ENCODE results near the gene NELFB.

NELFB gene

DNA sequence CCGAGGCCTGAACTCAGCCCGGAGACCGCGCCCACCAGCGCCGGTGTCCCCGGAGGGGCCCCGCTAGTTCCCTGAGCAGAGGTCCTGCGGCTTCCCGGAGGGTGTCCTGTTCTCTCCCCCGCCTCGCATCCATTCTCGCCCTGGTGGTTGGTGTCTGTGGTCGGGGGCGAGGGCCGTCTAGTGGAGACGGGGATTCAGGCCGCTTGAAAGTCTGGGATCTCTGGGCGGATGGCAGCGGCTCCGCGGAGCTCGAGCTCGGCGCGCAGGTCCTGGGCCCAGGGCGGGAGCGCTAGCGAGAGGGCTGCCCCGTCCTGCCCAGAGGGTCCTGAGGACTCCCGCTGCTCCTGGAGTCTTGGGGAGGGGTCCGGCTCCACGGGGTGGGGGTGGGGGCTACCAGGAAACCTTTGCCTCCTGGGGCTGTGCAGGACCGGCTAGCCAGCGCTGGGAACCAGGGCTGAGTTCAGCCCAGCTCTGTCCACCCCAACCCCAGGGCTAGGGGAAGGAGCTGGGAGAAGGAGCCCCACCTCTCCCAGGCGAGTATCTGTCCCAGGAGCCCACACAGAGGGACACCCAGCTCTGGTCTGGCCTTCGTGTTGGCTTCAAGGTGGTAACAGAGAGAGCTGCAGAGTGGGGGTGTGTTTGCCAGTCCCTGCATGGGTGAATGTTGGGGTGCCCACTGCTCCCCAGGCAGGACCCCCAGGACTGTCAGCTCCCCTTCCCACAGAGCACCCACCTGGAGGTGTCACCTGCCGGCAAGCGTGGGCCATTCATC lies 26.4 kb downstream of the NELFB start:
- no peak for DNase-seq (ENCODE audit: low spot score)

DNA sequence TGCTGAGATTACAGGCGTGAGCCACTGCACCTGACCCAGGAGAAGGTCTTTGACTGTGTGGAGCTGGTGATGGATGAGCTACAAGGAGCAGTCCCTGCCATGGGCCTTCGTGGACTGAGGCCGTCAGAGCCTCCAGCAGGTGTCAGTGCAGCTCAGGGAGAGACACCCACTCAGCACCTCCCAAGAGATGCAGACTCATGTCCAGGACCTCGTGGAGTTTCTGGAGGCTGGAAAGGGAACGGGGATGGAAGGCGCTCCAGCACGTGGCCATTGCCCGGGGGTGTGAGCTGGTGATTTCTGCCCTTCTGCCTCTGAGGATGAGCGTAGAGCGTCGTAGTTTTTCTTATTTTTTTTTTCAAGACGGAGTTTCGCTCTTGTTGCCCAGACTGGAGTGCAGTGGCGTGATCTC lies 31.9 kb downstream of the NELFB start:
- peak; percentile 60 for DNase-seq (ENCODE audit: low spot score)

DNA sequence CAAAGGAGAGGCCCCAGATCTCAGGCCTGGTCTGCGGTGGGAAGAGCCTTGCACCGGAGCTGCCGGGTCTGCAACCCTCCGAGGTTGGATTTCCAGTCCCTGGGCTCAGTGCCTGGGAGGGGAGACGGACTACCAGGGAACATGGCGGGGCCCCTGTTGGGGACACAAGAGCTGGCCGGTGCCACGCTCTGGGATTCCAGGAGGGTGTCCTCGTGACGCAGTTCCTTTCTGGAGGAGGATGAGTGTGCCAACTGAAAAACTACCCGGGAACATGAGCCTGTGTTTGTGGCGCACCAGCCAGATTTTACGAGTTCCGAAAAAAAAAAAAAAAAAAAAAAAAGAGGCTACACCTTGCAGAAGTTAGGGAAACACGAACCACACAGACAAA lies 38.0 kb downstream of the NELFB start:
- DNase-seq (ENCODE audit: low spot score) = no peak

DNA sequence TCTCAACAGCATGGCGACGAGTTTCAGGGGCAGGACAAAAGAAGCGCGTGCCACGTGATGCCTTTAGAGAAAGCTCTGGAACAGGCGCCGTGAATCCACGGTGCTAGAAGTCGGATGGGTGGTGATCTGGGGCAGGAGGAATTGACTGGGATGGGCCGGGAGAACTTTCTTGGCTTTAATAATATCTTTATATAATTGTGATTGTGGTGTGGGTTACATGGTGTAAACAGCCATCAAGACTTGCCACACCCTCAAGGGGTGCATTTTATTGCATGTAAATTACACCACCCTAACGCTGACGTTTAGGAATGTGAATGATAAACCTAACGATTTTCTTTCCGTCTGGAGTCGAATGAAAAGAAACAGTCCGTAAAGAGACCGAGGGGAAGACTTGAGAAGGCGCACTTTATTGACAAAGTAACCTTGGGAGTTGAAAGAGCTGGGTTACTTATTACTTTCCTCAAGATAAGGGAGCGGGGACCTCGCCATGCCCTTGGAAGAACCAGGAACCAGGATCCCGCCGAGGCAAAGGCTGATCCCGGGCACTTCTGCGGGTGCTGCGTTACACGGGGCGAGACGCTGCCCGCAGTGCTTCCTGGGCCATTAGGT lies 38.5 kb downstream of the NELFB start:
- no peak for DNase-seq (ENCODE audit: low spot score)

DNA sequence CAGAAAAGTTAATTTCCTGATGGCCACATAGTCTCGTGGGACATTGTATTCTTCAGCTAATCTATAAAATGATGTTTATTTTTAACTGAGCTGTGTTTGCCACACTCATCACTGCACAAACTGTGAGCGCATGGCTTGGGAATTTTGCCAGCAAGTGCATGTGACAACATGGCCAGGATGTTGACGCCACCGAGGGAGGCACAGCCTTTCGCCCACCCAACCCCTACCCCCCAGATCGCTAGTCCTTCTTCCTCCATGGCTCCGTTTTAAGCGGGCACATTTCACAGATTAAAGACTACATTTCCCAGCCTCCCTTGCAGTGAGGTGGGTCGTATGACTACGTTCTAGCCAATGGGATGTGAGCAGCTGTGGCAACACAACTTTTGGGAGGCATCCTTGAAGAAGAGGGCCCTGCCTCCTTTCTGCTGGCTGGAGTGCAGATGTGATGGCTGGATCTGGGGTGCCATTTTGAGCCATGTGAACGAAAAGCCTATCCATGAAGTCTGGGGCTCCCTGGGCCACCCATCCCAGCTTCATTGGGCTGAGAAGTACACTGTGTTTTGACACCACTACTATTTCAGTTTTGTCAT lies 39.1 kb downstream of the NELFB start:
- peak; percentile 48 for DNase-seq (ENCODE audit: low spot score)

DNA sequence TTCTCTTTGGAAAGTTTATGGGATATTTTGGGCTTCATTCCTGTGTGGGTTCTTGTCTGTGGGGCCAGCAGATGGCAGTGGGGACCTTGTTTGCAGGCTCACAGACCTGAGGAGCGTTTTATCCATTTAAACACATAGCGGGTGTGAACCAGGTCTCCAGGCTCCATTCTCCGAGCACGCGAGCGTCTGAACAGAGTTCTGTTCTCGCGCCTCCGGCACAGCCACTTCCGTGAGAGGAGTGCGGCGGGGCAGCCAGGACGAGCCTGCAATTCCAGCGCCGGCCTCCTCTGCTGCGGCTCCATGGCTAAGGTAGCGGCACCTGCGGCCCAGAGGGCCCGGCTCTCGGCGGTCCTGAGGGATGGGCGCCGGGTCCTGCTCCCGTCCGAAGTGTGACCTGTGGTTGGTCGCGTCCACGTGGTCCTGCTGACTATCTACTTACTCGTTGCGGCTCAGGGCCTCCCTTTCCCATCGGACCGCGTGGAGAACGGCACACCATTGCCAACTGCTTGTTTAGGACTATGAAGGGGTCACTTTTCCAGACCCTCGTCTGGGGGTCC lies 39.6 kb downstream of the NELFB start:
- peak; percentile 62 for DNase-seq (ENCODE audit: low spot score)

DNA sequence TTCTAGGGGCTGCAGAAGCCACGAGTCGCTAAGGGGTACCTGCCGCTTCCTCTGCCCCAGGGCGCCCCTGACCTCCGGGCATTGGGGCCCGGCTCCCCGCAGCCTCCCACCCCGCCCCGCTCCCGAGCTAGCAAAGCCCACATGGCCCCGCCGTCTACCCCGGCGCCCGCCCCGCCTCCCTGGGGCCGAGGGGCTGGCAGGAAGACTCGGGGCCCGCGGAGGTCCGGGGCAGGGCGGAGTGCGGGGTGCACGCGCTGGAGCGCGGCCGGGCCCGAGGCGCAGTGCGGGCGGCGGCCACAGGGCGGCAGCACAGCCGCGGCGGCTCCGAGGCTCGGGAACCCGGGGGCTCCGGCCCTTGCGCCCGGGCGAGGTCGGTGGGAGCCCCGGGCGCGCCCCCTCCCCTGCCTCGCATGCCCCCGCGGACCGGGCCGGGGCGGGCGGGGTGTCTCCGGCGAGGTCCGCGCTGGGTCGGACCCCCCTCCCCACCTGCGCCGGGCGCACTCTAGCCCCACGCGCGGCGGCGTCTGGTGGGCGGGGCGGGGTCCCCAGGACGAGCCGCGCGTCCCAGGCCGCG lies 40.2 kb downstream of the NELFB start:
- peak; percentile 90 for DNase-seq (ENCODE audit: low spot score)

DNA sequence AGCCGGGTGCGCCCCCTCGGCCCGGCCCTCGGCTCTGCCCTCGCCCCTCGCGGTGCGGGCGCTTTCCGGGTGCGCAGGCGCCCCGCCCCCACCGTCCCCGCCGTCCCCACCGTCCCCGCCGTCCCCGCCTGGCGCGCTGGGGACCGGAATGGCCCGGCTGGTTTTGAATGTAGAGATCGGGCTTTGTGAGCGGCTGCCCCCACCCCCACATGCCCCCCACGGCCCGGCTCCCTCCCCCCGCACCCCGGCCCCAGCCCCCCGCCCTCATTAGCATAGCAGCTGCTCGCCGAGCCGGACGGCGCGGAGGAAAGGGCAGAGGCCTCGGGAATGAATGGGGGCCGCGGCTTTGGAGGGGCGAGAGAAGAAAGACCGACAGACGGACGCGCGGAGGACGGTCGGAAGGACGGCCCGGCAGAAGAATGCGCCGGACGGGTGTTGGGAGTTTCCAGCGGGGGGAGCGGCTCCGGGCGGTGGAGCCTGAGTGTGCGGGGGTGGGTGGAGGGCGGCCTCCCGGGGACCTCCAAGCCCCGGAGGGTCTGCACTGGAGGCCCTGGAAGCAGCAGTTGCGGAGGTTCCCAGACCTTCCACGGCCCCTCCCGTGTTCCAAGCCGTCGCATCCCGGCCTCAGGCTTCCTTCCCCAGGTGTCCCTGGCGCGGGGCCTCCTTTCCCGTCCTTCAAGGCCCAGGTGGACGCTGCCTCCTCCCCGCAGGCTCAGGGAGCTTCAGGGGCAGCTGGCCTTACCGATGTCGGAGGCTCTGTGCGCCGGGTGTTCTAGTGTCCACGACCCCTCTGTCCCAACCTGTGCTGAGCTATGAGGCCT lies 40.9 kb downstream of the NELFB start:
- no peak for DNase-seq (ENCODE audit: low spot score)

DNA sequence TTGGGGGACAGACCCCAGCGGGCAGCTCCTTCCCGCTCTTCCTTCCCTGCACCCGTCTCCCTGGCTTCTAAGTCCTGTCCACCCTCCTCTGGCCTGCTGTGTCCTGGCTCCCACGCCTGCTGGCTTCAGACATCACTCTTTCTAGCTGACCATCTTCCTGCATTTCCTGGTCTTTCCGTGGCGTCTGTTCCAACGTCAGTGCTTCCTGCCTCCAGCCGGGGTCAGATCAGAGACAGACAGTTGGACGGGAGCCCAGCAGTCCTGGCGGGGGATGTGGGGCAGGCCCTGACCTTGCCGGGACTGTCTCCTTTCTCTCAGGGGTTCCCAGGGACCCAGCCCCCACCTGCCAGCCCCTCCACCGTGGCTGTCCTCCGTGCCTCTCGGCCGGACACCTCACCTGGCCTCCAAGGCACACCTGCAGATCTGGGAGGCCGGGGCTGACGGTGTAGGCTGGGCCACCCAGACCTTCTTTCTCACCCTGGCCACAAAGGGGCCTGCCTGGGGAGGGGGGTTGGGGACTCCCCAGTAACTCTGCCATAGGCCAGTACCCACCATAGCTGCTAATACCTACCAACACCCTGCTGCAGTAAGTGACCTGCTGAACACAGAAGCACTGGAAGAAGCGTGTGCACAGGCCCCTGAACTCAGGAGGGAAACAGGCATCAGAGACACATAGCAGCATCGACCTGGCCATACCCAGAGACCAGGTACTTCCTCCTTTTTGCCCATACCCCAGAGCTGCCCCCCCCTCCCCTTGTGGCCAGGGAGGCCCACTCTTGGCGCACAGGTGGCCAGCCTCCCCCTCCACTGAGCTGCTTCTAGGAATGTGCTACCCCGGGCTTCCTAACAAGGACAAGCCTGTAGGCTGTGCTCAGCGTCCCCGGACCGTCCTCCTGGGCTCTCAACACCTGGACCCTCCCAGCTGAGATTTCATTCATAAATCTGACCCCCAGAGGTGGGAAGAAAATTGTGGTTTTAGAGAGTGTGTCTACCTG lies 41.8 kb downstream of the NELFB start:
- DNase-seq (ENCODE audit: low spot score) = no peak

DNA sequence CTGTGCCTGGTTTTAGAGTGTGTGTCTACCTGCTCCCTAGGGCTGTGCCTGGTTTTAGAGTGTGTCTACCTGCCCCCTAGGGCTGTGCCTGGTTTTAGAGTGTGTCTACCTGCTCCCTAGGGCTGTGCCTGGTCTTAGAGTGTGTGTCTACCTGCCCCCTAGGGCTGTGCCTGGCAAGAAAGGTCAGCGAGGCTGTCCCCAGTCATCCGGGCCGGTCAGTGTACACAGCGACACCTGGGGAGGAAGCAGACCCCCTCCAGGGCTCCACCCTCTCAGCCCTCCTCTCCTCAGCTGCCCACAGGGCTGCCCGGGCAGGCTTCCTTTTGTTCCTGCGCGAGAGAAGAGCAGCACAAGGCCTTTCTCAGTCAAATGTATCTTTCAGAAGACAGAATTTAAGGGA lies 42.8 kb downstream of the NELFB start:
- DNase-seq (ENCODE audit: low spot score) = no peak

DNA sequence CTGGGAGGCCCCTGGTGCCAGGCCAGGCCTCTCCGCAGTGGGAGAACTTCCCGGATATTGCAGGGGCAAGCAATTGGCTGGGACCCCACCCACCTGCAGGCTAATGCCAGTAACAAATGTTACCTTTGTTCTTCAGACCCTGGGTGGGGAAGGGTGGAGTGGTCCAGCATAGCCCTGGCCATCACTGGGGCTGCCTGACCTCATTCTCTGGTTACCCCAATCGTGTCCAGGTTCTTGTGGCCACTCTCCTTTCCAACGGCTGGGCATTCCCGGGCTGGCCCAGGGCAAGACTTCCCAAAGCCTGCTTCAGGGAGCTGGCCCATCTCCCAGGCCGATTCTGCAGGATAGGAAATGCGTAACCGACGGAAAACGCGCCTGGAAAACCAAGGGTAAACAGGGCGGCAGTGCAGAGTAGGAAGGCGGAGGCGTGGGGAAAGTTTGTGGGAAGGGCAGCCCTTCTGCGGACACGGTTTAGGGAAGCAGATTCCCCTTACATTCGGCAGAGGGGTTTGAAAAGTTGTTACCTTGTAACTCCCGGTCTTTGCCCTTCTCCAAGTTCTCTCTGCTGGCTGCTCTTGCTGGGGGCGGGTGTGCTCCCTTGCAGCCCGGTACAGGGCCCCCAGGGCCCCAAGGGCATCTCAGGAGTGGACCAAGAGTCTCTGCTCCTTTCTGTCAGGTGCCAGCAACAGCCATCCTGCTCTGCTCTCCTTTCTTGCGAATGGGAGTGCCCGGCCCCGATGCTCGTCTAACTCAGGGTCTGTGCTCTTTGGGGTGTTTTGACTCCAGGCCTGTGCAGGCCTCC lies 43.5 kb downstream of the NELFB start:
- no peak for DNase-seq (ENCODE audit: low spot score)

DNA sequence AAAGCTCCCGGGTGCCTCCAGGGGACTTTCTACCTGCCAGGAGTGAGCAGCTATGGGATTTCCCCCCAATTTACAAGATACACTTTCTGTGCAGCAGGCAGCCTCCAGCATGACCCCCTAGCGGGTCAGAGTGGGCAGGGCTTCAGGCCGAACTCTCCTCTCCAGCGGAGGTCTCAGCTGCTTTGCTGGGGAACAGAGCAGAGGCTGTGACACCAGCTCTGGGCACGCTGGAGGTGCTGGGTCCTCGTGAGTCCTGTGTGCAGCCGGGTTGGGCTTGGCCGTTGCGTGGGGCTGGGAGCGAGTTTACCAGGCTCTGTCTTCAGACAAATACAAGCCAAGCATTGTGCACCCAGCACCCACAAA lies 44.1 kb downstream of the NELFB start:
- no peak for DNase-seq (ENCODE audit: low spot score)

DNA sequence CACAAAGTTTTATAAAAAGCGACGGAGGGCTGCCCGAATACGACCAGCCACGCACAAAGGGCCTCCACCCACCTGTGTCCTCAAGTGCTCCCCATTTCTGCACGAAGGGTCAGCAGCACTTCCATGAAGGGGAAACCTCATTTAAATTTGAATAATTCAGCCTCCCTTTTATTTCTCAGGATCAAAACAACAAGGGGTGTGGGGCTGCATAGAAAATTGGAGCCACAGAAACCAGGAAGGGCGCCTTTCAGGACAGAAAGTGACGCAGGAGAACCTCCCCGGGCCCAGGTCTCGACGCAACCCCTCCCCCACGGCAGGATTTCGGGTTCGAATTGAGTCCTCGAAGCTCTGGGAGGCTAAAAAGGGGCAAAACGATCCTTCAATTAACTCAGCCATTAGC lies 44.8 kb downstream of the NELFB start:
- DNase-seq (ENCODE audit: low spot score) = no peak

DNA sequence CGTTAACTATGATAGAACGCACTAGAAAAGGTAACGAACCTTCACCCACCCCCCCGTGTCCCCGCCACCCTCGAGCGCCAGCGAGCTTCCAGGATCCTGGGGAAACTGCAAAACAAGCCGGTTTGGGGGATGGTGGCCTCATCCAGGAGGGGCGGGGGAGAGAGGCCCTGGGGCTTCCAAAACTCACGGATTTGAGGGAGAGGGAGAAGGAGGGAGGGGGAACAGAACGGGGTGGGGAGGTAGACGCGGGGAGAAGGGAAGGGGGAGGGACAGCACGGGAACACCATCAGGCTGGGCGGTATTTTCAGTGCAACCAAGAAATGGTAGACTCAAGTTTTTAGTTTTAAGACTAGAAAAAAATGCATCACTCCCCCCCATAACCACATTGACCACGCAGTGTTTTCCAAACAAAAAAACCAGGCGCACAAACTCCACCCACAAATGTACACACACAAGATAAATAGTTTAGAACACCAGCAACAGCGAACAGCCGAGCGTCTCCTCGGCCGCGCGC lies 45.5 kb downstream of the NELFB start:
- no peak for DNase-seq (ENCODE audit: low spot score)

DNA sequence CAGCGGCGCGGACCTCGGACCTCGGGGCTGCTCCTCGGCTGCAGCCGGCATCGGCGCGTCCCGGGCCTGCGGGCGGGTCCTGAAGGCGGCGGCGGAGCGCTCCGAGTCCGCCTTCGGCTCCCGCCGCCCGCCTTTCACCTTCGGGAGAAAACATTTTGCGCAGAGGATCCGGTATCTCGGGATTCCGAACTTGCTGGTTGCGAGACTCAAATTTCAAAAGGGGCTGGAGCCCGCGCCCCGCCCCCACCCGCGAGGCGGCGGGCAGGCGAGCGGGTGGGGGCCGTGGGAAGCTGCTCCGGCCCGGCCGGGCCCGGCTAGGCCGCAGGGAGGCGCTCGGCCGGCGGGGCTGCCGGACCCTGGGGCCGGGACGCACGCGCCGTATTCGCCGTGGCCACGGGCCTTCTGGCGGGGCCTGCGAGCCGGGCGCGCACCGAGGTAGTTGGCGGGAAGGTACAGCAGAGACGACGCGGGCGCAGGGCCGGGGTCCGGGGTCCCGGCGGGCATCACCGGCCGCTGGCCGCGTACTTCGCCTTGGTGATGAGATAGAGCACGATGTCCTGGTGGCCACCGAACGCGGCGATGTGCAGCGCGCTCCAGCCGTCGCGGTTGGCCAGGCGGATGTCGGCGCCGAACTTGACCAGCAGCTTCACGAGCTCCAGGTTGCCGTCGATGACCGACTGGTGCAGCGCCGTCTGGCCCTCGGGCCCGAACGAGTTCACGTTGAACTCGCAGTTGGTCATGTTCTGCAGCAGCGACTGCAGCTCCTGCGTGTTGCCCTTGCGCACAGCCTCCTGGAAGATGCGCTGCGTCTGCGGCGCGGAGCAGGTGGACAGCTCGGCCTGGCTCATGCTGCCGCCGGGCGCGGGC lies 46.2 kb downstream of the NELFB start:
- DNase-seq (ENCODE audit: low spot score) = peak; percentile 65

DNA sequence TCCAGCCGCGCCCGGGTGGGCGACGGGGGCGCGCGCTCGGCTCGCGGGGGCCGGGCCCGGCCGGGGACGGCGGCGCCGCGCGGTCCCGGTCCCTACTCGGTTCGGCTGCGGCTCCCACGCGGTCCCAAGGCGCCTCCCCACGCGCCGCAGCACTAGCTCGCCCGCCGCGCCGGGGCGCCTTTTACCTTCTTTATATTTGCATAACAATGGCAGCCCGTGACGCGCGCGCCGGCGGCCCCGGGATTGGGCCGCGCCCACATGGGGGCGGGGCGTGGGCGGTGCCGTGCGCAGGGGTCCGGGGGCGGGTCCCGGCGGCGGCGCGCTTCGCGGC lies 47.0 kb downstream of the NELFB start, which contains the start of gene NRARP:
Gene NRARP (minus strand): TSS at position 154 of the 331 bp plus-strand sequence. CDS start 343 bp downstream, outside the sequence.
- peak; percentile 93 for DNase-seq (ENCODE audit: low spot score)

DNA sequence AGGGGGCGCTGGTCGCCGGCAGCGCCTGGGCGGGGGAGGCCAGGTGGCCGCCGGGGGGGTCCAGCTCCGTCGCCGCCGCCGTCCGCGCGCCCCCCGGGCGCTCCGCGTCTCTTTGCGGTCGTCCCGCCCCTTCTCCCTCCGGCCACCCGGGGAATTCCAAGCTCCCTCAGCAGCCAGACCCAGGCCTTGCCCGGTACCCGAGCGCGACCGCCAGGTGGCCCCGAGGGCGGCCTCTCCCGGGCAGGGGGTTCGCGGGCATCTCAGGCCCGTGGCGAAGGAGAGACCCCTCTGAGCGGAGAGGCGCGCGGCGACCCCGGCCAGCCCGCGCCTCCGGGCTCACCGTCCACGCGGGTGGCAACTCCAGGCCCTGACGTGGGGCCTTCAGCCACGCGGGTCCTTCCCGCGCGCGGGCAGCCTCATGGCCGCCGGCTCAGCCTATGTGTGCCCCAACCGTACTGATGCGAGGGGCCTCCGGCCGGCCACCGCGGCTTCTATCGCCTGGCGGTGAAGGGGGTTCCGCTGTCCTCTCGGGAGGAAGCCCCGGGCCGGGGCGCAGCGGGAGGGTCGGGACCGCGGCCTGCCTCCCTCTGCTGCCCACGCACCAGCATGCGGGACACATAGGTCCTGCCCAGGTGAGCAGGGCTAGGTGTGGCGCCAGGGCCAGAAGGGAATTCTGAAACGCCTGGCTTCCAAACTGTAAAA lies 47.5 kb downstream of the NELFB start:
- peak; percentile 82 for DNase-seq (ENCODE audit: low spot score)

Data from AG20443 (cell line).